Common myeloid progenitor, CD34-positive (primary cell): ENCODE data around the gene GNLY.
A peak's percentile ranks its signal among the peaks of the same experiment; 100 is the strongest.

Experiments used
- CTCF ChIA-PET: fragments of 350-600 bp; sonication (Branson Sonifier 250); formaldehyde crosslinking; loops from one replicate; lab custom pipeline; 2021; ENCODE audit warnings: antibody characterized with exemption; lab: Charles Lee
- POLR2A ChIA-PET: fragments of 350-600 bp; sonication (Branson Sonifier 250); formaldehyde crosslinking; loops from one replicate; lab custom pipeline; 2021; ENCODE audit warnings: antibody characterized with exemption; lab: Charles Lee
- DNase-seq, 3 donors: peaks; one replicate each; pipeline versions ENCODE4 v3.0.0 to v3.0.0-alpha.2; 2013
- H3K27ac ChIP-seq, 2 experiments: 1 replicate in 1 of 2; 2 replicates in 1 of 2; pipeline ENCODE4 v1.7.0; 2013; ENCODE audit warnings: inconsistent platforms in 2 of 2, low read length in 2 of 2, mild to moderate bottlenecking in 2 of 2, low read depth in 1 of 2, moderate library complexity in 1 of 2; ENCODE audit not compliant: severe bottlenecking in 2 of 2, insufficient read depth in 1 of 2, poor library complexity in 1 of 2
- H3K27me3 ChIP-seq, 5 experiments: replicated peaks in 2 of 5; 1 replicate in 3 of 5; 2 replicates in 2 of 5; pipeline versions ENCODE4 v1.6.1 to v1.7.0; 2013; ENCODE audit warnings: low read length in 4 of 5, mild to moderate bottlenecking in 2 of 5, moderate library complexity in 2 of 5, inconsistent platforms in 1 of 5; ENCODE audit not compliant: insufficient read depth in 5 of 5, control insufficient read depth in 4 of 5
- H3K36me3 ChIP-seq, 4 experiments: 1 replicate in 2 of 4; 2 replicates in 2 of 4; pipeline versions ENCODE4 v1.6.1 to v1.7.0; 2013; ENCODE audit warnings: low read length in 3 of 4, control low read depth in 1 of 4, mild to moderate bottlenecking in 1 of 4; ENCODE audit not compliant: control insufficient read depth in 4 of 4, insufficient read depth in 4 of 4
- H3K4me1 ChIP-seq, 4 experiments: 1 replicate in 3 of 4; 2 replicates in 1 of 4; pipeline versions ENCODE4 v1.6.1 to v1.7.1; 2013; ENCODE audit warnings: low read length in 3 of 4, mild to moderate bottlenecking in 3 of 4, control low read depth in 1 of 4, inconsistent platforms in 1 of 4, moderate library complexity in 1 of 4; ENCODE audit not compliant: control insufficient read depth in 4 of 4, insufficient read depth in 4 of 4; ENCODE audit errors: control extremely low read depth in 1 of 4
- H3K4me3 ChIP-seq, 7 experiments: 1 replicate in 4 of 7; 2 replicates in 3 of 7; pipeline versions ENCODE4 v1.5.1 to v1.7.0; 2013; ENCODE audit warnings: mild to moderate bottlenecking in 7 of 7, low read length in 6 of 7, moderate library complexity in 6 of 7, inconsistent platforms in 2 of 7, low read depth in 2 of 7, control low read depth in 1 of 7; ENCODE audit not compliant: insufficient read depth in 4 of 7, control insufficient read depth in 1 of 7; ENCODE audit errors: extremely low read depth in 1 of 7
- H3K9me3 ChIP-seq, 5 experiments: 1 replicate in 4 of 5; 2 replicates in 1 of 5; pipeline versions ENCODE4 v1.6.1 to v1.7.1; 2013; ENCODE audit warnings: low read length in 4 of 5, mild to moderate bottlenecking in 2 of 5, inconsistent platforms in 1 of 5, low read depth in 1 of 5, moderate library complexity in 1 of 5; ENCODE audit not compliant: control insufficient read depth in 4 of 5, insufficient read depth in 2 of 5; ENCODE audit errors: control extremely low read depth in 1 of 5
- WGBS: methylation state at CpG from one replicate; pipeline ENCODE4 v1.1.5; 2013; ENCODE audit not compliant: insufficient coverage; 5-methylcytosine and 5-hydroxymethylcytosine counted together

Gene GNLY

GRCh38 chr2:85716346-85716914 is 22.3 kb downstream of the GNLY start:
- no peaks in the 10 kb centered on the region for H3K27me3 ChIP-seq
- H3K36me3 ChIP-seq, result no peaks in the 10 kb centered on the region
- WGBS, result 88% methylated on average over 12 of the region's 13 CpGs
- no peak overlapping the region for H3K27ac ChIP-seq
- DNase-seq, result no peak
- no peak overlapping the region for H3K4me3 ChIP-seq
- ChIA-PET CTCF (interaction anchor here (1.0 to 2.7 kb wide), 5 partner anchors 8 to 79 kb away, joined by 3 to 11 read pairs (median 6); no protein-coding TSS in a partner anchor), POLR2A (no interaction called here)
- peaks cover 10 to 50% (median 29%) of the 10 kb centered on the region in 4 experiments for H3K4me1 ChIP-seq
- H3K9me3 ChIP-seq, result no peaks in the 10 kb centered on the region

- ChIA-PET CTCF (interaction anchor here (0.6 to 2.7 kb wide), 6 partner anchors 10 to 81 kb away, joined by 3 to 11 read pairs (median 4); no protein-coding TSS in a partner anchor), POLR2A (no interaction called here)
- no peaks in the 10 kb centered on the region for H3K27me3 ChIP-seq
- H3K27ac ChIP-seq, result no peak overlapping the region
- WGBS, result 92% methylated on average over 13 of the region's 15 CpGs
- peaks cover 9 to 40% (median 20%) of the 10 kb centered on the region in 4 experiments for H3K4me1 ChIP-seq
- H3K36me3 ChIP-seq, result no peaks in the 10 kb centered on the region
- no peak overlapping the region for H3K4me3 ChIP-seq
- no peaks in the 10 kb centered on the region for H3K9me3 ChIP-seq
- DNase-seq, result no peak
Observed at GRCh38 chr2:85717308-85718008, 23.3 kb downstream of the GNLY start.

GRCh38 chr2:85718009-85718391 is 23.8 kb downstream of the GNLY start:
- 79% methylated on average over 7 of the region's 7 CpGs for WGBS
- no peak overlapping the region for H3K27ac ChIP-seq

GRCh38 chr2:85718885-85719492 is 24.8 kb downstream of the GNLY start:
- no peak for DNase-seq
- Histone ChIP-seq H3K4me1 (peaks cover 3 to 26% (median 8%) of the 10 kb centered on the region in 4 experiments), H3K9me3 (no peaks in the 10 kb centered on the region), H3K36me3 (no peaks in the 10 kb centered on the region), H3K27ac (no peak overlapping the region), H3K27me3 (no peaks in the 10 kb centered on the region), H3K4me3 (no peak overlapping the region)
- POLR2A ChIA-PET, result no interaction called here
- CTCF ChIA-PET, result interaction anchor here (0.6 to 3.6 kb wide), 16 partner anchors 9 to 319 kb away, joined by 3 to 29 read pairs (median 3); partner anchors contain the start of gene SFTPB
- 98% methylated on average over 10 of the region's 10 CpGs for WGBS

More at GRCh38 chr2:85718009-85718391, 23.8 kb downstream of the GNLY start:
- ChIA-PET POLR2A (no interaction called here), CTCF (interaction anchor here (0.6 to 2.7 kb wide), 9 partner anchors 10 to 81 kb away, joined by 3 to 11 read pairs (median 3); partner anchors contain the start of gene SFTPB)
- peaks cover 5 to 35% (median 15%) of the 10 kb centered on the region in 4 experiments for H3K4me1 ChIP-seq
- H3K4me3 ChIP-seq, result no peak overlapping the region
- DNase-seq, result peak in 1 of 3 donors; percentile 49
- no peaks in the 10 kb centered on the region for H3K9me3 ChIP-seq
- H3K36me3 ChIP-seq, result no peaks in the 10 kb centered on the region
- H3K27me3 ChIP-seq, result no peaks in the 10 kb centered on the region

GRCh38 chr2:85719609-85720240 is 25.6 kb downstream of the GNLY start:
- WGBS, result 82% methylated on average over 2 of the region's 6 CpGs
- Histone ChIP-seq H3K36me3 (no peaks in the 10 kb centered on the region), H3K27me3 (no peaks in the 10 kb centered on the region), H3K4me3 (no peak overlapping the region), H3K4me1 (peaks cover under 1 to 18% (median 4%) of the 10 kb centered on the region in 4 experiments), H3K9me3 (no peaks in the 10 kb centered on the region), H3K27ac (no peak overlapping the region)
- no peak for DNase-seq
- CTCF ChIA-PET, result interaction anchor here (0.7 to 3.6 kb wide), 20 partner anchors 10 to 320 kb away, joined by 3 to 29 read pairs (median 4); partner anchors contain the start of gene GNLY
- POLR2A ChIA-PET, result no interaction called here

- Histone ChIP-seq H3K4me1 (peaks cover 0 to 11% (median 0%) of the 10 kb centered on the region in 4 experiments), H3K27ac (no peak overlapping the region), H3K36me3 (no peaks in the 10 kb centered on the region), H3K27me3 (no peaks in the 10 kb centered on the region), H3K4me3 (no peak overlapping the region), H3K9me3 (no peaks in the 10 kb centered on the region)
- WGBS, result 100% methylated on average over 1 of the region's 1 CpG
- CTCF ChIA-PET, result interaction anchor here (0.8 to 3.6 kb wide), 11 partner anchors 9 to 94 kb away, joined by 3 to 29 read pairs (median 4); partner anchors contain the start of gene GNLY
- POLR2A ChIA-PET, result no interaction called here
- no peak for DNase-seq
Observed at GRCh38 chr2:85720533-85720932, 26.4 kb downstream of the GNLY start.
